ENCODE data around the gene MYO1G. TPM values are rescaled to one million over a fixed set of nuclear protein-coding genes. Genes with fewer than 3 reads are reported as not detected.
A peak's percentile ranks its signal among the peaks of the same experiment; 100 is the strongest.

Gene MYO1G
- total RNA-seq, 2 experiments from 2014 or later: 155 to 157 TPM

DNA sequence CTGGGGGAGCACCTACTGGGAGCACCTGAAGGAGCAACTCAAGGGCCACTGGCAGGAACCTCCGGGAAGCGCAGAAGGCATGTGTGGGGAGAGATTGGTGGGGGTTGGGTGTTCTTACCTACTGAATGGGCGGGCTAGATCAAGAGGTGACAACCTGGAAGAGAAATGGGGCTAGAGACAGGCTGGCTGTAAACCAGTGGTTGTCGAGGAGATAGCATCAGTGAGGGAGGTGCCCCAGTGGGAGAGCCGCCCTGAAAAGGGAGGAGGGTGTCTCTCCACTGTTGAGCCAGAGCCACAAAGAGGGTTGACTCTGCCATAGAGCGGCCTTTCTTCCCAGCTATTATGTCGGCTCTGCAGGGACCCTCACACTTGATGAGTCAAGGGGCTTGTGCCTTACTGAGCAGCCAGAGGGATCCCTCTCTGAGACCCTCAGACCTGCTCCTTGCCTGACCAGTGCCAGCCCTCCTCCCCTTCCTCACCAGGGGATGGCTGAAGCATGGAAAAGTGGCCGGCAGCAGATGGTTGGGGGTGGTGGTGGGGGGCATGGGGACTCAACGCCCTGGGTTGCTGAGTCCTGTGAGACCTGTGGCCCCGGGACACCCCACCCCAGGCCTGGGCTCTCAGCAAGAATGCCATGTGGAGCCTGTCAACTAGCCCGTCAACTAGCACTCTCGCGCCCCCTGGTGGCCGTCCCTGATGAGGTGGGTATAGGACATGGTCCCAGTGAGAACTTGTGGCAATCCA lies 57.0 kb downstream of the MYO1G start:
- Mint-ChIP-seq H3K27me3 (peaks cover 1% of the 10 kb centered on the region), H3K27ac (no peak overlapping the region), H3K9me3 (no peaks in the 10 kb centered on the region), H3K4me1 (ENCODE audit: low read depth) (peaks cover 4% of the 10 kb centered on the region), H3K36me3 (ENCODE audit: low read depth) (no peaks in the 10 kb centered on the region), H3K4me3 (no peak overlapping the region)
- ChIA-PET POLR2A (interaction anchor here (1.0 to 1.8 kb wide), 2 partner anchors 36 to 214 kb away, joined by 4 to 5 read pairs; partner anchors contain the start of gene PURB), CTCF (interaction anchor here (0.8 to 2.3 kb wide), 8 partner anchors 36 to 72 kb away, joined by 3 to 12 read pairs (median 7); partner anchors contain the start of gene PURB)
- TF ChIP-seq, protein P1, sequence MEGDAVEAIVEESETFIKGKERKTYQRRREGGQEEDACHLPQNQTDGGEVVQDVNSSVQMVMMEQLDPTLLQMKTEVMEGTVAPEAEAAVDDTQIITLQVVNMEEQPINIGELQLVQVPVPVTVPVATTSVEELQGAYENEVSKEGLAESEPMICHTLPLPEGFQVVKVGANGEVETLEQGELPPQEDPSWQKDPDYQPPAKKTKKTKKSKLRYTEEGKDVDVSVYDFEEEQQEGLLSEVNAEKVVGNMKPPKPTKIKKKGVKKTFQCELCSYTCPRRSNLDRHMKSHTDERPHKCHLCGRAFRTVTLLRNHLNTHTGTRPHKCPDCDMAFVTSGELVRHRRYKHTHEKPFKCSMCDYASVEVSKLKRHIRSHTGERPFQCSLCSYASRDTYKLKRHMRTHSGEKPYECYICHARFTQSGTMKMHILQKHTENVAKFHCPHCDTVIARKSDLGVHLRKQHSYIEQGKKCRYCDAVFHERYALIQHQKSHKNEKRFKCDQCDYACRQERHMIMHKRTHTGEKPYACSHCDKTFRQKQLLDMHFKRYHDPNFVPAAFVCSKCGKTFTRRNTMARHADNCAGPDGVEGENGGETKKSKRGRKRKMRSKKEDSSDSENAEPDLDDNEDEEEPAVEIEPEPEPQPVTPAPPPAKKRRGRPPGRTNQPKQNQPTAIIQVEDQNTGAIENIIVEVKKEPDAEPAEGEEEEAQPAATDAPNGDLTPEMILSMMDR (IDR thresholded peaks at IDR 0.05): peak; percentile 85
- ATAC-seq (ENCODE audit: poor library complexity) (peak; percentile 98), DNase-seq (peak; percentile 88 to 98 (median 94))
- Histone ChIP-seq H3K4me1 (ENCODE audit: insufficient read depth, low read length) (peaks cover 9% of the 10 kb centered on the region), H3K27me3 (ENCODE audit: control insufficient read depth in 1 of 2, insufficient read depth in 2 of 2, low read length in 2 of 2) (no peaks in the 10 kb centered on the region), H3K9me3 (ENCODE audit: control insufficient read depth in 1 of 2, insufficient read depth in 1 of 2, low read length in 2 of 2) (no peaks in the 10 kb centered on the region), H3K36me3 (ENCODE audit: insufficient read depth, low read length) (no peaks in the 10 kb centered on the region), H3K27ac (ENCODE audit: low read depth in 1 of 2, low read length in 2 of 2) (no peak overlapping the region), H3K4me3 (ENCODE audit: low read length) (no peak overlapping the region)
- intact Hi-C loops (cut with DNase I, micrococcal nuclease): loop anchor here (1.0 kb wide), 5 partner anchors 64 to 334 kb away; no protein-coding TSS in a partner anchor

DNA sequence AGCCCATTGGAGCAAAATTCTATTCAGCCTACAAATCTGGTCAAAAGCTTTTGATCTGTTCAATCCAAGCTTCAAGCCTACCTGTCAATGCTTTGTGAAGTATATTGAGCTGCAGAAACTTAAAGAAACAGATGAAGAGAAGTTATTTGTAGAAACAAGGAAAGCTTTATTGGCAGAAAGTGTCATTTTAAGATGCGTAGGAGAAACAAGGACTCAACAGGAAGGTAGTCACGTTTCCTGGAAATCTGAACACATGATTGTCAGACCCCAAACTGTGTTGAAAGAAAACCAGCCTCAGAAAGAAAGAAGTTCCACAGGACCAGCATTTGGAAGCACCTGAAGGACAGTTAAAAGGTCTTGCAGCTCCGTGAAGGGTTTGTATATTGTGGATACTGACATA lies 58.7 kb downstream of the MYO1G start:
- Mint-ChIP-seq H3K27ac (no peak overlapping the region), H3K4me1 (ENCODE audit: low read depth) (peaks cover 7% of the 10 kb centered on the region), H3K36me3 (ENCODE audit: low read depth) (no peaks in the 10 kb centered on the region), H3K9me3 (no peaks in the 10 kb centered on the region), H3K27me3 (no peaks in the 10 kb centered on the region), H3K4me3 (no peak overlapping the region)
- Histone ChIP-seq H3K4me1 (ENCODE audit: insufficient read depth, low read length) (peaks cover 9% of the 10 kb centered on the region), H3K27ac (ENCODE audit: low read depth in 1 of 2, low read length in 2 of 2) (no peak overlapping the region), H3K4me3 (ENCODE audit: low read length) (no peak overlapping the region), H3K27me3 (ENCODE audit: control insufficient read depth in 1 of 2, insufficient read depth in 2 of 2, low read length in 2 of 2) (no peaks in the 10 kb centered on the region), H3K36me3 (ENCODE audit: insufficient read depth, low read length) (no peaks in the 10 kb centered on the region), H3K9me3 (ENCODE audit: control insufficient read depth in 1 of 2, insufficient read depth in 1 of 2, low read length in 2 of 2) (no peaks in the 10 kb centered on the region)
- intact Hi-C loops (cut with DNase I, micrococcal nuclease): no loop called here
- POLR2A ChIA-PET: interaction anchor here (0.6 to 0.7 kb wide), 2 partner anchors 34 to 79 kb away, joined by 3 to 4 read pairs; partner anchors contain the start of gene PURB
- TF ChIP-seq, protein P1 (IDR thresholded peaks at IDR 0.05): no peak
- CTCF ChIA-PET: interaction anchor here (1.1 to 2.2 kb wide), 5 partner anchors 34 to 332 kb away, joined by 3 to 11 read pairs (median 5); no protein-coding TSS in a partner anchor
- ATAC-seq (ENCODE audit: poor library complexity): no peak
- DNase-seq: no peak

DNA sequence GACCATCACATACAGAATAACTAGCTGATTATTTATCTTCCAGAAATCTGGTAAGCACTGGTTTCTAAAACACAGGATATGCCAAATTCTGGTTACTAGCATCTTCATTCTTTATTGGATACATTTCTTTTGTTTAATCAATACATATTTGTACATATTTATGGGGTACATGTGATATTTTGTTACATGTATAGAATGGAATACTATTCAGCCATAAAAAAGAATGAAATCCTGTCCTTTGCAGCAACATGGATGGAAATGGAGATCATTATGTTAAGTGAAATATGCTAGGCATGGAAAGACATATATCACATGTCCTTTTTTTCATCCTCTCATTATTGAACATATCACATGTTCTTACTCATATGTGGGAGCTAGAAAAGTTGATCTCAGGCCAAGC lies 60.8 kb downstream of the MYO1G start:
- Mint-ChIP-seq H3K36me3 (ENCODE audit: low read depth) (no peaks in the 10 kb centered on the region), H3K4me3 (no peak overlapping the region), H3K27me3 (no peaks in the 10 kb centered on the region), H3K27ac (no peak overlapping the region), H3K9me3 (no peaks in the 10 kb centered on the region), H3K4me1 (ENCODE audit: low read depth) (peaks cover 10% of the 10 kb centered on the region)
- ChIA-PET POLR2A (no interaction called here), CTCF (interaction anchor here (1.1 to 1.3 kb wide), 2 partner anchors 61 kb away, joined by 4 read pairs; no protein-coding TSS in a partner anchor)
- no peaks in the 10 kb centered on the region for H3K9me3 ChIP-seq (ENCODE audit: control insufficient read depth in 1 of 2, insufficient read depth in 1 of 2, low read length in 2 of 2)
- no peak overlapping the region for H3K27ac ChIP-seq (ENCODE audit: low read depth in 1 of 2, low read length in 2 of 2)
- intact Hi-C loops (cut with DNase I, micrococcal nuclease): loop anchor here in 1 of 2 experiments (2.0 kb wide), 1 partner anchor 31 kb away; no protein-coding TSS in a partner anchor
- no peaks in the 10 kb centered on the region for H3K36me3 ChIP-seq (ENCODE audit: insufficient read depth, low read length)
- DNase-seq: no peak
- H3K4me3 ChIP-seq (ENCODE audit: low read length): no peak overlapping the region
- TF ChIP-seq, protein P1 (IDR thresholded peaks at IDR 0.05): no peak
- H3K27me3 ChIP-seq (ENCODE audit: control insufficient read depth in 1 of 2, insufficient read depth in 2 of 2, low read length in 2 of 2): no peaks in the 10 kb centered on the region
- no peak for ATAC-seq (ENCODE audit: poor library complexity)
- H3K4me1 ChIP-seq (ENCODE audit: insufficient read depth, low read length): peaks cover 9% of the 10 kb centered on the region
